Liver (tissue), 9 donors: ENCODE measurements around the gene KLF6. TPM values are rescaled to one million over a fixed set of nuclear protein-coding genes. Genes with fewer than 3 reads are reported as not detected.

ENCODE experiments used
- DNase-seq: peaks from one replicate; pipeline ENCODE4 v3.0.0-alpha.2; 2017; ENCODE audit warnings: low spot score
- H3K27ac ChIP-seq, 2 donors: one replicate each; pipeline ENCODE4 v1.7.0; 2013; ENCODE audit warnings: inconsistent platforms in 2 of 2, low read length in 2 of 2, control low read depth in 1 of 2, low read depth in 1 of 2, mild to moderate bottlenecking in 1 of 2
- H3K27me3 ChIP-seq, 4 donors: one replicate each; pipeline versions ENCODE4 v1.6.1 to v1.7.0; 2013; ENCODE audit warnings: low read length in 3 of 4, inconsistent platforms in 1 of 4, mild to moderate bottlenecking in 1 of 4, moderate library complexity in 1 of 4; ENCODE audit not compliant: control insufficient read depth in 4 of 4, insufficient read depth in 4 of 4
- H3K36me3 ChIP-seq, 4 donors: one replicate each; pipeline versions ENCODE4 v1.6.1 to v1.7.0; 2013; ENCODE audit warnings: low read length in 3 of 4, mild to moderate bottlenecking in 3 of 4, low read depth in 1 of 4, moderate library complexity in 1 of 4; ENCODE audit not compliant: control insufficient read depth in 4 of 4, insufficient read depth in 3 of 4
- H3K4me1 ChIP-seq, 4 donors: one replicate each; pipeline versions ENCODE4 v1.6.1 to v1.7.0; 2013; ENCODE audit warnings: low read length in 3 of 4, mild to moderate bottlenecking in 3 of 4, moderate library complexity in 1 of 4; ENCODE audit not compliant: control insufficient read depth in 4 of 4, insufficient read depth in 4 of 4
- H3K4me3 ChIP-seq, 3 donors: one replicate each; pipeline versions ENCODE4 v1.6.1 to v1.7.0; 2013; ENCODE audit warnings: low read length in 3 of 3, control low read depth in 1 of 3, low read depth in 1 of 3, mild to moderate bottlenecking in 1 of 3
- H3K9ac ChIP-seq, 2 donors: one replicate each; pipeline ENCODE4 v1.7.0; 2013; ENCODE audit warnings: low read length in 2 of 2, mild to moderate bottlenecking in 2 of 2, moderate library complexity in 2 of 2, control low read depth in 1 of 2, low read depth in 1 of 2
- H3K9me3 ChIP-seq, 4 donors: one replicate each; pipeline versions ENCODE4 v1.6.1 to v1.7.0; 2013; ENCODE audit warnings: low read length in 3 of 4; ENCODE audit not compliant: control insufficient read depth in 4 of 4
- CTCF ChIP-seq: fragments of 150-350 bp; IDR thresholded peaks from 2 replicates; pipeline ENCODE4 v1.5.1; 2017; ENCODE audit warnings: improper control_type of control experiment, low read depth, low read length; ENCODE audit not compliant: missing input control
- EGR1 ChIP-seq, 2 donors: IDR thresholded peaks; 2 replicates each; pipeline ENCODE4 v1.6.1; 2016 to 2018; ENCODE audit warnings: antibody characterized with exemption in 2 of 2, low read depth in 2 of 2
- FOXA1 ChIP-seq: IDR thresholded peaks from 2 replicates; pipeline ENCODE4 v1.6.1; 2016; ENCODE audit warnings: antibody characterized with exemption
- FOXA2 ChIP-seq: IDR thresholded peaks from 2 replicates; pipeline ENCODE4 v1.6.1; 2016; ENCODE audit warnings: antibody characterized with exemption
- GABPA ChIP-seq, 2 donors: IDR thresholded peaks in 1 of 2; conservative IDR thresholded peaks in 1 of 2; 2 replicates each; pipeline ENCODE4 v1.6.1; 2016; ENCODE audit warnings: antibody characterized with exemption in 2 of 2, mild to moderate bottlenecking in 1 of 2, moderate library complexity in 1 of 2
- HNF4A ChIP-seq, 2 donors: conservative IDR thresholded peaks; 2 replicates each; pipeline ENCODE4 v1.6.1; 2016; ENCODE audit warnings: antibody characterized with exemption in 2 of 2, mild to moderate bottlenecking in 2 of 2
- HNF4G ChIP-seq: IDR thresholded peaks from 2 replicates; pipeline ENCODE4 v1.6.1; 2016; ENCODE audit warnings: antibody characterized with exemption
- JUND ChIP-seq, 2 donors: IDR thresholded peaks; 2 replicates each; pipeline ENCODE4 v1.6.1; 2016; ENCODE audit warnings: antibody characterized with exemption in 2 of 2
- MAX ChIP-seq: IDR thresholded peaks from 2 replicates; pipeline ENCODE4 v1.6.1; 2016; ENCODE audit warnings: antibody characterized with exemption
- NR2F2 ChIP-seq: IDR thresholded peaks from 2 replicates; pipeline ENCODE4 v1.6.1; 2016; ENCODE audit warnings: antibody characterized with exemption
- RAD21 ChIP-seq, 2 donors: IDR thresholded peaks; 2 replicates each; pipeline ENCODE4 v1.6.1; 2016; ENCODE audit warnings: antibody characterized with exemption in 2 of 2, mild to moderate bottlenecking in 2 of 2
- REST ChIP-seq: IDR thresholded peaks from 2 replicates; pipeline ENCODE4 v1.6.1; 2016; ENCODE audit warnings: antibody characterized with exemption, mild to moderate bottlenecking
- RXRA ChIP-seq, 2 donors: IDR thresholded peaks; 2 replicates each; pipeline ENCODE4 v1.6.1; 2017 to 2018; ENCODE audit warnings: antibody characterized with exemption in 2 of 2, mild to moderate bottlenecking in 1 of 2
- SP1 ChIP-seq: IDR thresholded peaks from 2 replicates; pipeline ENCODE4 v1.6.1; 2018; ENCODE audit warnings: antibody characterized with exemption, mild to moderate bottlenecking
- TAF1 ChIP-seq: conservative IDR thresholded peaks from 2 replicates; pipeline ENCODE4 v1.6.1; 2016; ENCODE audit warnings: antibody characterized with exemption, mild to moderate bottlenecking
- YY1 ChIP-seq: IDR thresholded peaks from 2 replicates; pipeline ENCODE4 v1.6.1; 2016; ENCODE audit warnings: antibody characterized with exemption, mild to moderate bottlenecking
- ZBTB33 ChIP-seq: IDR thresholded peaks from 2 replicates; pipeline ENCODE4 v1.6.1; 2016; ENCODE audit warnings: antibody characterized with exemption
- WGBS: extraction: QIAGEN DNeasy Blood & Tissue Kit; methylation state at CpG from one replicate; pipeline ENCODE4 v1.1.7; 2013; 5-methylcytosine and 5-hydroxymethylcytosine counted together
- polyA plus RNA-seq, 2 donors: library from polyadenylated mRNA; stranded (reverse) in 1 of 2; unstranded in 1 of 2; fragments of 200-250 nt in 1 of 2; fragments of >200 nt in 1 of 2; fragmentation: Nextera tagmentation in 1 of 2; extraction: Ambion mirVana in 1 of 2; gene quantifications; one replicate each; pipeline versions ENCODE4 v1.2.1 to v1.2.3, GENCODE V29; 2013 to 2015
- total RNA-seq, 2 donors: library from RNA; depleted of rRNA; stranded (reverse); fragments of >200 nt; gene quantifications; one replicate each; pipeline ENCODE4 v1.2.3, GENCODE V29; 2014
- TF ChIP-seq, protein P1 (sequence below): IDR thresholded peaks from 2 replicates; pipeline ENCODE4 v1.6.1; 2016; ENCODE audit warnings: antibody characterized with exemption
- donor health status: healthy.
- donor health status: healthy.
- donor health status: healthy.
- donor health status: healthy.
- donor health status: healthy.

KLF6 gene
- total and polyA plus RNA-seq, 4 donors, result 11.0 to 124 (median 22.2) TPM

- TF ChIP-seq REST (no peak), FOXA2 (no peak)
These were observed 21.0 kb downstream of the KLF6 start (continued) for GRCh38 chr10:3763852-3764625.

GRCh38 chr10:3763035-3763456, 22.0 kb downstream of the KLF6 start:
- Histone ChIP-seq H3K9ac (no peak overlapping the region), H3K4me1 (peaks cover 0 to 19% (median 11%) of the 10 kb centered on the region in 4 donors), H3K4me3 (no peak overlapping the region), H3K36me3 (no peaks in the 10 kb centered on the region), H3K9me3 (no peaks in the 10 kb centered on the region), H3K27me3 (no peaks in the 10 kb centered on the region), H3K27ac (no peak overlapping the region)
- no peak for DNase-seq
- WGBS, result 92% methylated on average over 20 of the region's 20 CpGs
- no peak for TF ChIP-seq JUND (IDR thresholded peaks at IDR 0.05)
- TF ChIP-seq YY1, result no peak
- no peak for TF ChIP-seq TAF1
- no peak for TF ChIP-seq RXRA (IDR thresholded peaks at IDR 0.05)
- TF ChIP-seq RAD21 (IDR thresholded peaks at IDR 0.05), result no peak
- TF ChIP-seq REST, result no peak
- no peak for TF ChIP-seq NR2F2
- no peak for TF ChIP-seq FOXA2
- TF ChIP-seq SP1, result no peak
- TF ChIP-seq HNF4G, result no peak
- TF ChIP-seq MAX, result no peak
- no peak for TF ChIP-seq HNF4A (conservative IDR thresholded peaks at IDR 0.05)
- no peak for TF ChIP-seq GABPA (IDR thresholded peaks at IDR 0.05 in 1 of 2, conservative IDR thresholded peaks at IDR 0.05 in 1 of 2)
- TF ChIP-seq ZBTB33, result no peak
- TF ChIP-seq, protein P1, sequence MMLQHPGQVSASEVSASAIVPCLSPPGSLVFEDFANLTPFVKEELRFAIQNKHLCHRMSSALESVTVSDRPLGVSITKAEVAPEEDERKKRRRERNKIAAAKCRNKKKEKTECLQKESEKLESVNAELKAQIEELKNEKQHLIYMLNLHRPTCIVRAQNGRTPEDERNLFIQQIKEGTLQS, result no peak
- no peak for TF ChIP-seq FOXA1
- TF ChIP-seq CTCF, result no peak
- no peak for TF ChIP-seq EGR1 (IDR thresholded peaks at IDR 0.05; ENCODE audit: low read depth in 2 of 2)
